HFFc6 (cell line): ENCODE results near the gene ATP4A. TPM values are rescaled to one million over a fixed set of nuclear protein-coding genes. Genes with fewer than 3 reads are reported as not detected.

Experiments used
- DNase-seq: peaks from one replicate; pipeline ENCODE4 v3.0.0-alpha.2; 2018
- H3K27ac Mint-ChIP-seq: 2 replicates; pipeline ENCODE4 v1.8.0; 2020; ENCODE audit warnings: mild to moderate bottlenecking, mixed read lengths
- H3K27me3 Mint-ChIP-seq: 2 replicates; pipeline ENCODE4 v1.8.0; 2021; ENCODE audit warnings: mild to moderate bottlenecking, moderate library complexity, mixed read lengths; ENCODE audit not compliant: insufficient read depth
- H3K36me3 Mint-ChIP-seq: 2 replicates; pipeline ENCODE4 v1.8.0; 2021; ENCODE audit warnings: low read depth, mixed read lengths
- H3K4me1 Mint-ChIP-seq: 2 replicates; pipeline ENCODE4 v1.8.0; 2020; ENCODE audit warnings: low read depth, mixed read lengths
- H3K4me3 Mint-ChIP-seq: 2 replicates; pipeline ENCODE4 v1.8.0; 2020; ENCODE audit warnings: mild to moderate bottlenecking, moderate library complexity, mixed read lengths
- H3K9me3 Mint-ChIP-seq: 2 replicates; pipeline ENCODE4 v1.8.0; 2020; ENCODE audit warnings: mild to moderate bottlenecking, mixed read lengths
- CTCF ChIP-seq: fragments of 200-600 bp; sonication (generic); IDR thresholded peaks from 2 replicates; pipeline ENCODE4 v1.5.0; 2021; ENCODE audit warnings: antibody characterized with exemption, mild to moderate bottlenecking
- total RNA-seq, 6 experiments: library from RNA; stranded (reverse); fragmentation: NEBNext Ultra II Directional; extraction: Animal tissue kit (Norgen Biotek cat#: 25700); gene quantifications; 2 replicates in 1 of 6; 3 replicates in 5 of 6; pipeline ENCODE4 v1.2.3, GENCODE V29; 2021

ATP4A gene
- total RNA-seq, 6 experiments from 2014 or later: not detected

- Mint-ChIP-seq H3K4me1 (peaks cover 4% of the 10 kb centered on the region), H3K27ac (no peak overlapping the region), H3K36me3 (peaks cover 6% of the 10 kb centered on the region; the same call in 1 of the 2 replicates), H3K4me3 (no peak overlapping the region), H3K9me3 (no peaks in the 10 kb centered on the region), H3K27me3 (peaks cover 5% of the 10 kb centered on the region)
- no peak for TF ChIP-seq CTCF
- no peak for DNase-seq
Measured at GRCh38 chr19:35539314-35539713, 24.1 kb downstream of the ATP4A start.

GRCh38 chr19:35534803-35535480 lies 28.5 kb downstream of the ATP4A start:
- DNase-seq: no peak
- Mint-ChIP-seq H3K27ac (no peak overlapping the region), H3K4me1 (peaks cover 6% of the 10 kb centered on the region; the same call in 1 of the 2 replicates), H3K4me3 (no peak overlapping the region), H3K36me3 (no peaks in the 10 kb centered on the region), H3K27me3 (peaks cover 33% of the 10 kb centered on the region), H3K9me3 (no peaks in the 10 kb centered on the region)
- TF ChIP-seq CTCF: no peak

GRCh38 chr19:35533822-35534392 lies 29.6 kb downstream of the ATP4A start:
- Mint-ChIP-seq H3K4me1 (peaks cover 7% of the 10 kb centered on the region), H3K36me3 (no peaks in the 10 kb centered on the region), H3K27me3 (peaks cover 35% of the 10 kb centered on the region), H3K27ac (no peak overlapping the region), H3K4me3 (peak overlapping the region; percentile 55; the same call in 1 of the 2 replicates), H3K9me3 (no peaks in the 10 kb centered on the region)
- DNase-seq: peak; percentile 9
- no peak for TF ChIP-seq CTCF

- no peaks in the 10 kb centered on the region for H3K9me3 Mint-ChIP-seq
- no peaks in the 10 kb centered on the region for H3K36me3 Mint-ChIP-seq
- H3K4me3 Mint-ChIP-seq: peak within 1 kb of the TSS; percentile 55; the same call in 1 of the 2 replicates
- TF ChIP-seq CTCF: no peak
- H3K4me1 Mint-ChIP-seq: peaks cover 13% of the 10 kb centered on the region
- H3K27ac Mint-ChIP-seq: no peak within 1 kb of the TSS
- DNase-seq: no peak
- H3K27me3 Mint-ChIP-seq: peaks cover 35% of the 10 kb centered on the region
Measured at GRCh38 chr19:35533201-35533821, 30.1 kb downstream of the ATP4A start, which contains the start of gene GAPDHS. TSS of gene GAPDHS (plus strand) at chr19:35533456. CDS start at chr19:35533528, 72 bp downstream.

- Mint-ChIP-seq H3K36me3 (no peaks in the 10 kb centered on the region), H3K27ac (no peak overlapping the region), H3K4me1 (peaks cover 21% of the 10 kb centered on the region), H3K9me3 (no peaks in the 10 kb centered on the region), H3K27me3 (peaks cover 35% of the 10 kb centered on the region), H3K4me3 (no peak overlapping the region)
- no peak for TF ChIP-seq CTCF
- DNase-seq: no peak
Measured at GRCh38 chr19:35531291-35531690, 32.2 kb downstream of the ATP4A start.
